GM18505 (cell line): Measurements from ENCODE around the gene FLT1.

Experiments used
- ATAC-seq: cut with Tn5 transposase; IDR thresholded peaks from one replicate; pipeline ENCODE4 v1.9.1; 2021; ENCODE audit not compliant: unreplicated experiment
- POLR2A ChIP-seq: IDR thresholded peaks from 4 replicates; pipeline ENCODE4 v1.6.1; 2011; ENCODE audit warnings: borderline replicate concordance; ENCODE audit not compliant: insufficient read depth, insufficient read length; ENCODE audit errors: extremely low read depth

FLT1 gene

DNA sequence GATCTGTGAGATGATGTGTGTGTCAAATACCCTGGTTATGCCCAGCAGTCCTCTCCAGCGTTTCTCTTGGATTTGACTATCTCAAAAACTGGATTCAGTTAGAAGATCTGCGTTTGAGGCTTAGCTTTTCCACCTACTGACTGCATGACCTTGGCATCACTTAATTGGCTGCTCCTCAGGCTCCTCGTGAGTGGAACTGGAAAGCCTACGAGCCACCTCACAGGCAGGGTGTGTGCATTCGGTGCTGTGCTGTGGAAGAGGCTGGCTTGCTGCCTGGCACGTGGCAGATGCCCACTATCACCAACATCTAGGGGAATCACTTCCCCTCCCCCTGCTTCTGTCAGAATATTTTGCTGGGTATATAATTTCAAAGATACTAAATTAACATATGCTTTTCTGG lies 25.6 kb downstream of the FLT1 start:
- ATAC-seq, result no peak
- no peak for TF ChIP-seq POLR2A

DNA sequence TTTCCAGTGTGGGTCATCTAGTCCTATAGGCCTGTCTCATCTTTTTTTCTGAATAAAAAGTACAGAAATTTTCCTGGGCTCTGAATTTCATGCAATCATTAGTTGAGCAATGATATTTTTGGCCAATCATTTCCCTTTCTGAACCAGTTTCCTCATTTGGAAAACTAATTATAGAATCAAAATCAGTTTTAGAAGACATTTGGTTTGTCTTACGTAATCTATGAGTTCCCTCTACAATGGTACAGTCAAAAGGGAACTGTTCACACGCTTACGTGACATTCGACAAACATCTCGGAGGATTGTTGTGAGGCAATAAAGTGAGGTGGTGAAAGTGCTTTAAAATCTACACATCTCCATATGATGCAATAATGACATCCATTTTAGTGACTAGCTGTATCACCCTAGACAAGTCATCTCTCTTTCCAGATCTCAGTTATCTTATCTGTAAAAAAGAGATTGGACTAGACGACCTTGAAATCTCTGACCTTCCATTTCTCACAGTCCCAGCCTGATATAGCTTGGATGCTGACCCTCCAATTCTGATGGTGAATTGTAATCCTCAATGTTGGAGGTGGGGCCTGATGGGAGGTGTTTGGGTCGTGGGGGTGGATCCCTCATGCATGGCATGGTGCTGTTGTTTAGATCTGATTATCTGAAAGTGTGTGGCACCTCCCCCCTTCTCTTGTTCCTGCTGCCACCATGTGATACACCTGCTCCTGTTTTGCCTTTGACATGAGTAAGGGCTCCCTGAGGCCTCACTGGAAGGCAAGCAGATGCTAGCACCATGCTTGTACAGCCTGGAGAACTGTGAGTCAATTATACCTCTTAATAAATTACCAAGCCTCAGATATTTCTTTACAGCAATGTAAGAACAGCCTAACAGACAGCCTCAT lies 26.7 kb downstream of the FLT1 start:
- TF ChIP-seq POLR2A, result no peak
- no peak for ATAC-seq

DNA sequence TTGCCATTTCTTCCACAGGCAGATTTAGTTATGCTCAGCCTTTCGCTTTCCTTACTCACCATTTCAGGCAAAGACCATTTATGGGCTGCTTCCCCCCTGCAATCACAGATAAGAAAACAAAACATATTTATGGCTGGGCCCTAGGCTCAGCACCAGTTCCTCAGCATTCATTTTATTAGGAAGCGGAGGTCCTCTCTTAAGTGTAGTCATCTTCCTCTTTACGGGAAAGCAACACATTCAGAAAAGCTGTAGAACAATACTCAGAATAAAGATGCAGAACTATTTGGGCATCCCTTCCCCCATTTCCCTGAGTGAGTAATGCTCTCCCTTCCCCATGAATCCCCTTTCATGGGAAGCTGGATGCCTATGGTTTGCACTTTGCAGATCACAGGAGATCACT lies 27.9 kb downstream of the FLT1 start:
- no peak for TF ChIP-seq POLR2A
- ATAC-seq, result no peak

DNA sequence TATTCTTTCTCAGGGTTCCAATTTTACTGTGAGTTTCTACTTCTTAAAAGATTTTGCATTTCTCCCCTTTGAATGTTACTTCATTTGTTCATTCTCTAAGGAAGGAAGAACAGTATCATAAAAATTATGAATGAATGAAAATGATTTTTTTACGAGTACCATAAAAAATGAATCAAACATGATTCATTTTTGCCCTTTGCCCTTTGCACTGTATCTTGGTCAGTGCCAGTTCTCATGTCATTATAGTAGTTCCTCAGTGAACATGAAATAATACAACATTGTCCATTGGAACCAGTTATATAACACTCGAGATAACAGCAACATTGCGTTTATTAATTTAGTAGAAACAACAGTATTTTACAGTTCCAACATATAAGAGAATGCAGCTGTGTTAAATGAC lies 28.8 kb downstream of the FLT1 start:
- TF ChIP-seq POLR2A, result no peak
- no peak for ATAC-seq

DNA sequence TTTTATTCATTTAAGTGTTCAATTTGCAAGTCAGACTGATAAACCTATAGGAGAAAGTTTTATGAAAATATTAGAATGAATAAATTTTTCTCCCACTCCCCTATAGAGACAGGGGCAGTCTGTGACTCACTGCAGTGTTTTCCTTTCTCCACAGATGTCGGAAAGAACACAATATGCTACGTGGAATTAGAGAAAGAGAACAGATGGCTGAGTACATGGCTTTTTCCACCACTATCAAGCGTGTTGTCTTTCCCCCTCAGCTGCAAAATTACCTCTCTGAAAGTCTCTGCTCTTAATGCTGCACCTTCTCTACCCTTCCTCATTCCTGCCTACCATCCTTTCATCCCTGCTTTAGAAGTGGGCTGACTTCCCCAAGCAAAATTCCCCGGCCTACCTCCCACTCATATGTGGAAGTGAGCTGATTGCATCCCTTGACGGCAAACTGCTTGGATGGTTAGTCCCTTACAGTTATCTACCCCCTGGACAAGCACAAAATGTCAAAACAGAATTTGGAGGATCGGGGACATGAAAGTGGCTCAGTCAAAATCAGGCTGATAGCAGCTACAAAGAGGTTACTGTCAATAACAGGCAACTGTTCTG lies 30.0 kb downstream of the FLT1 start:
- ATAC-seq, result no peak
- no peak for TF ChIP-seq POLR2A

DNA sequence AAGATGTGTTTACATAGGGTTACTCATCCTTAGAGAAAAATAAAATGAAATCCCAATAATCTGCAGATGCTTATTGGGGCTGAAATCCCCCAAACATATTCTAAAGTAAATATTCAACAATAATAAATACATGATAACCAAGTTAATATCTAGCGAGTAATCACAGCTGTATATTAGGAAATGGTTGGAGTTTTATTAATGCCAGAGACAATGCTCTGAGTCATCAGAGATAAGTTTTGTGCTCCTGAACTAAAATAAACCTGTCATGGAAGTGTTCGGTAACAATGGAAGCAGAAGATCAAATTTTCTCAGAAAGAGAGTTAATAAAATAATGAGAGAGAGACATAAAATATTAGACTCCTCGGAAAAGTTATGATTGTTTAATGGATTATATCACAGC lies 31.4 kb downstream of the FLT1 start:
- TF ChIP-seq POLR2A, result no peak
- ATAC-seq, result no peak

DNA sequence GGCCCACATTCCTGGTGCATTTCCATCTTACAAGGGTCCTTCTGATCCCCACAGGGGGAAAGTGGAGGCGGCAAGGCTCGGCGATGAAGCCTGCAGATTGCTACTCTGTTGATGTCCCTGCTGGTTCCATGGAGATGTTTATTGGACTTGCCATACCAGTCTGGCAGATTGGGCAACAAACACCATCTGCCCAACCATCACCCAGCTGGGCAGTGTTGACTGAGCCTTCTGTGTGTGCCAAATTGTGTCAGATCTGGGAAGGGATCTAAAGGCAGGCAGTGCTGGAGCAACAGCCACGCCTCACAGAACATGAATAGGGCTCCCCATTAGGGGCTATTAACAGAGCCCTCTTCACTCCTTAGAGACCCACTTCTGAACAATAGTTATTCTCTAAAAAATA lies 35.0 kb downstream of the FLT1 start:
- no peak for TF ChIP-seq POLR2A
- no peak for ATAC-seq

DNA sequence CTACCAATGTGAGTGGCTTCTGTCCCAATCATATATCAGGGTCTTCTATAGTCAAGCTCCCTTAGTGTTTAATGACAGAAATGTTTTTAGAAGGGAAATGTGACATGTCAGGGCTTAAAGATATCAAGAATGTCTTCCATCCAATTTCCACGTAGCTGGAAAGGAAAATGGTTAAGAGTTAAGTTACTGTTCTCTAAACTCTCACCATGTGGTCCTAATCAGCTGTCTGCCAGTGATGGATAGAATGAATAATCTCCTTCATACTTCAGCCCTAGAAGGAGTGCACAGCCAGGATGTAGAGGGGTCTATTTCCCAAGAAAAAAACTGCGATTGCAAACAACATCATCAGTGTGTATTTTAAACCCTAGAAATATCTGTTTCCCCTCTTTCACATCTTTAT lies 36.3 kb downstream of the FLT1 start:
- TF ChIP-seq POLR2A, result no peak
- ATAC-seq, result no peak

DNA sequence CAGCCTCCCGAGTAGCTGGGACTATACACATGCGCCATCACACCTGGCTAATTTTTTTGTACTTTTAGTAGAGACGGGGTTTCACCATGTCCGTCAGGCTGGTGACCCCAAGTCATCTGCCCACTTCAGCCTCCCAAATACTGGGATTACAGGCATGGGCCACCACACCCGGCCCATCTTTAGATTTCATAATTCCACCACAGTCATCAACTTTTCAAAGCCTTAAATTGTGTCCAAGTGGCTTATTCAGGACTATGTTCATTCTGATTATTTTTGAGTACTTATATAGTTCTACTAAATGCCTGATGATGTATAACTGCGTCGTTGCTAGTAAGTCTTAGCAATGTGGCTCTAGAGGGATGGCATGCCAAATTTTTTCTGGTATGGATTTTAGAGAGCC lies 36.9 kb downstream of the FLT1 start:
- ATAC-seq, result no peak
- TF ChIP-seq POLR2A, result no peak

DNA sequence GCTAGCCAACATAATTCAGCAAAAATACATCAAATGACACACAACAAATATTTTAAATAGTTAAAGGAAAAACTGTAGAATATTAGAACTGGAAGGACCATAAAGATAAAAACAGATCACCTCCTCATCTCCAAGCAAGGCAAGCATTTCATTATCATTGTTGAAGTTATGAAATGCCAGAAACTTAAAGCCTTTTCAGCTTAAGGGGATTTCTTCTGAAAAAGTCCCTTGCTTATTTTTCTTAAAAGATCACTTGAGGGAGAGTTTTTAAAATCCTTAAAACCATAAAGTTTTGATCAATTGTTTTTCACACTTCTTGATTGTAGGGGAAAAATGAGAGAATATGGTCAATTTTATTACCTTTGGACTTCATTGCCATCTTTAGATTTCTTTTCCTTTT lies 37.4 kb downstream of the FLT1 start:
- ATAC-seq, result no peak
- no peak for TF ChIP-seq POLR2A

DNA sequence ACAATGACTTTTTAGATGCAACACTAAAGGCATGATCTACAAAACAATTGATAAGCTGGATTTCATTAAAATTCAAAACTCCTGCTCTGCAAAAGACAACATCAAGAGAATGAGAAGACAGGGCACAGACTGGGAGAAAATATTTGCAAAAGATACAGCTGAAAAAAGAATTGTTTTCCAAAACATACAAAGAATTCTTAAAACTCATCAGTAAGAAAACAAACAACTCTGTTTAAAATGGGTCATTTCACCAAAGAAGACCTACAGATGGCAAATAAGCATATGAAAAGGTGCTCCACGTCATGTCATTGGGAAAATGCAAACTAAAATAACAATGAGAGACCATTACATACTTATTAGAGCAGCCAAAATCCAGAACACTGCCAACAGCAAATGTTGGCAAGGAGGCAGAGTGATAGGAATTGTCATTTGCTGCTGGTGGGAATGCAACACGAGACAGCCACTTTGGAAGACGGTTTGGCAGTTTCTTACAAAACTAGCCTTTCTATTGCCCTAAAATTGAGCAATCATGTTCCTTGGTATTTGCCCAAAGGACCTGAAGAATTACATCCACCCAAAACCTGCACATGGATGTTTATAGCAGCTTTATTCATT lies 39.2 kb downstream of the FLT1 start:
- no peak for ATAC-seq

DNA sequence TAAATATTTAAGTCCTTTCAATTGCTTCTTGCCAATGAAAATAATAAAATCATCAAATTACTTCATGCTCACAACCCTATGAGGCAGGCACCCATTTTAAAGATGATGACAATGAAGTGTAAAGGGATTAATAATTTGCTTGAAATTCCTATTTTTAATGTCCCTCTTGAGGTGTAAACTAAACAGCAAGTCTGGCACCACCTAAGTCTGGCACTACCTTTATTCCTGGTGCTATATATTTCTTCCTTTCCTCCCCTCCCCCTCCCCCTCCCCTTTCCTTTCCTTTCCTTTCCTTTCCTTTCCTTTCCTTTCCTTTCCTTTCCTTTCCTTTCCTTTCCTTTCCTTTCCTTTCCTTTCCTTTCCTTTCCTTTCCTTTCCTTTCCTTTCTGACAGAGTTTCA lies 42.2 kb downstream of the FLT1 start:
- TF ChIP-seq POLR2A, result no peak
- ATAC-seq, result no peak

More for the DNA sequence above, 39.2 kb downstream of the FLT1 start:
- TF ChIP-seq POLR2A, result no peak

DNA sequence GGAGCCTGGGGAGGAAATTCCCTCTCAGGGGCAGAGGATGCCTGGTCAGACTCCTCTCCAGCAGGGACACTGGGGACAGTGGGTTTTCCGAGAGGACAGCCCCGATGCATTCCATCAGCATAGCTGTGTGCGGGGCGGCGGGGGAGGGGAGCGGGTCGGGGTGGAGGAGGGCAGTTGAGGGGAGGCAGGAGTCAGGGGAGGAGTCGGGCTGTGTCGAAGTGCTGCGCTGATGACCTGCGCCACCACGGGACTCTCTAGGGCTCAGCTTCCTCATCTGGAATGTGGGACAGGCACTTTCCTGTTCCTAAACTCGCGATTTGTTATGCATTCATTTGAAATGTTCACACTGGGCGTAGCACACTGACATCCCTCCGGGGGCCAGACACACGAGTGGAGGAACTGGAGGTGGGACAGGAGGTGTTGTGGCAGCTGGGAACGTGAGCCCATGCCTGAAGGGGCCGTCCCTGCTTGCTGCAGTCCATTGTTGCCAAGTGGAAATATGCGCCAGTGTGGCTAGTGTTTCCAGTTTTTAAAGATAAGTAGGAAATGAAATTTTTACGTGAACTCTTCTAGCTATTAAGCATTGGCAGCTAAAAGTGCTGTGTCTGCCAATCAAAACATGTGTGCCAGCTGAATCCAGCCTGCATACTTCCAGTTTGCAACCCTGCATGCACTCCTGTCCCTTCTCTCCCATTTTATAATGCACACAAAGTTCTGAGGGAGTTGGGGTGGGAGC lies 43.3 kb downstream of the FLT1 start:
- ATAC-seq, result no peak
- TF ChIP-seq POLR2A, result no peak
